DMS 273 (cell line): ENCODE data around the gene ST6GALNAC3.
"Not testable (repeated sequence)": the region's sequence is repeated elsewhere in the genome, so short reads cannot be mapped to it uniquely, and the experiment has no call there.

ENCODE experiments used
- DNase-seq: peaks from one replicate; lab custom pipeline; 2025; ENCODE audit not compliant: unreplicated experiment; lab: John Stamatoyannopoulos, UW

Gene ST6GALNAC3

GRCh38 chr1:76317299-76317900 lies 242.9 kb downstream of the ST6GALNAC3 start:
- DNase-seq: no peak

GRCh38 chr1:76330991-76331603 lies 256.6 kb downstream of the ST6GALNAC3 start:
- peak; percentile 79 for DNase-seq

GRCh38 chr1:76335882-76336281 lies 261.3 kb downstream of the ST6GALNAC3 start:
- DNase-seq: no peak

GRCh38 chr1:76336931-76337371 lies 262.4 kb downstream of the ST6GALNAC3 start:
- peak; percentile 98 for DNase-seq

GRCh38 chr1:76337542-76338219 lies 263.1 kb downstream of the ST6GALNAC3 start:
- DNase-seq: peak; percentile 74

- DNase-seq: no peak
Measured at GRCh38 chr1:76340056-76340455, 265.5 kb downstream of the ST6GALNAC3 start.

GRCh38 chr1:76341816-76342215 lies 267.3 kb downstream of the ST6GALNAC3 start:
- DNase-seq: not testable (repeated sequence)

- DNase-seq: no peak
Measured at GRCh38 chr1:76343356-76343755, 268.8 kb downstream of the ST6GALNAC3 start.

GRCh38 chr1:76351655-76352054 lies 277.1 kb downstream of the ST6GALNAC3 start:
- DNase-seq: no peak

- peak; percentile 32 for DNase-seq
Measured at GRCh38 chr1:76352741-76353435, 278.3 kb downstream of the ST6GALNAC3 start.

- no peak for DNase-seq
Measured at GRCh38 chr1:76354236-76354635, 279.7 kb downstream of the ST6GALNAC3 start.

- peak; percentile 56 for DNase-seq
Measured at GRCh38 chr1:76366726-76367125, 292.2 kb downstream of the ST6GALNAC3 start.

- no peak for DNase-seq
Measured at GRCh38 chr1:76371941-76372340, 297.4 kb downstream of the ST6GALNAC3 start.

- peak; percentile 43 for DNase-seq
Measured at GRCh38 chr1:76374086-76374485, 299.5 kb downstream of the ST6GALNAC3 start.

- no peak for DNase-seq
Measured at GRCh38 chr1:76377247-76377646, 302.7 kb downstream of the ST6GALNAC3 start.

GRCh38 chr1:76379506-76379905 lies 305.0 kb downstream of the ST6GALNAC3 start:
- peak; percentile 33 for DNase-seq

- no peak for DNase-seq
Measured at GRCh38 chr1:76381450-76382097, 307.0 kb downstream of the ST6GALNAC3 start.

- DNase-seq: no peak
Measured at GRCh38 chr1:76388261-76388660, 313.7 kb downstream of the ST6GALNAC3 start.

GRCh38 chr1:76390456-76390855 lies 315.9 kb downstream of the ST6GALNAC3 start:
- DNase-seq: peak; percentile 25

- DNase-seq: no peak
Measured at GRCh38 chr1:76395059-76395458, 320.5 kb downstream of the ST6GALNAC3 start.

- no peak for DNase-seq
Measured at GRCh38 chr1:76402128-76402527, 327.6 kb downstream of the ST6GALNAC3 start.
